ENCODE data around the gene MT1G.
"Not testable (repeated sequence)": the region's sequence is repeated elsewhere in the genome, so short reads cannot be mapped to it uniquely, and the experiment has no call there.

Gene MT1G

DNA sequence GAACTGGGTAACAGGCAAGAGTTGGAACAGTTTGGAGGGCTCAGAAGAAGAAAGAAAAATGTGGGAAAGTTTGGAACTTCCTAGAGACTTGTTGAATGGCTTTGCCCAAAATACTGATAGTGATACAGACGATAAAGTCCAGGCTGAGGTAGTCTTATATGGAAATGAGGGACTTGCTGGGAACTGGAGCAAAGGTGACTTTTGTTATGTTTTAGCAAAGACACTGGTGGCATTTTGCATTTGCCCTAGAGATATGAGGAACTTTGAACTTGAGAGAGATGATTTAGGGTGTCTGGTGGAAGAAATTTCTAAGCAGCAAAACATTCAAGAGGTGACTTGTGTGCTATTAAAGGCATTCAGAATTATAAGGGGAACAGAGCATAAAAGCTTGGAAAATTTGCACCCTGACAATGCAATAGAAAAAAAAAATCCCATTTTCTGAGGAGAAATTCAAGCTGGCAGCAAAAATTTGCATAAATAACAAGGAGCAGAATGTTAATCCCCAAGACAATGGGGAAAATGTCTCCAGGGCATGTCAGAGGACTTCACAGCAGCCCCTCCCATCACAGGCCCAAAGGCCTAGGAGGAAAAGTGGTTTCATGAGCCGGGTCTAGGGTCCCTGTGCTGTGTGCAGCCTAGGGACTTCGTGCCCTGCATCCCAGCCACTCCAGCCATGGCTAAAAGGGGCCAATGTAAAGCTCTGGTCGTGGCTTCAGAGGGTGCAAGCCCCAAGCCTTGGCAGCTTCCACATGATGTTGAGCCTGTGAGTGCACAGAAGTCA is 46.0 kb downstream of the MT1G start:
- DNase-seq (ENCODE audit: low read depth in 4 of 4, low spot score in 1 of 4) = not testable (repeated sequence)

DNA sequence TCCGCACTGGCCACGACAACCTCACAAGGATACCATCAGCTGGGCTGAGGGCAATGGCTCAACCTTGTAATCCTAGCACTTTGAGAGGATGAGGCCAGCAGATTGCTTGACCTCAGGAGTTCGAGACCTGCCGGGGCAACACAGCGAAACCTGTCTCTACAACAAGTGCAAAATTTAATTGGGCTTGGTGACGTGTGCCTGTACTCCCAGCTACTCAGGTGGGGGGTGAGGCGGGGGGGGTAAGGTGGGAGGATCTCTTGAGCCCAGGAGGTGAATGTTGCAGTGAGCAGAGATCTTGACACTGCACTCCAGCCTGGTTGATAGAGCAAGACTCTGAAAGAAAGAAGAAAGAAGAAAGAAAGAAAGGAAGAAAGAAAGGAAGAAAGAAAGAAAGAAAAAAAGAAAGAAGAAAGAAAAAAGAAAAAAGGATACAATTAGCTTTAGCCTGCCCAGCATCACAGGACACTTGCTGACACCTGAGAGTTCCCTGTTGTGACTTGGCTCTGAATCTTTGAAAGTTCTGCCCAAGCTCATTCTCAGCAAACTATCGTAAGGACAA is 47.4 kb downstream of the MT1G start:
- no peak for DNase-seq (ENCODE audit: low read depth in 4 of 4, low spot score in 1 of 4)

DNA sequence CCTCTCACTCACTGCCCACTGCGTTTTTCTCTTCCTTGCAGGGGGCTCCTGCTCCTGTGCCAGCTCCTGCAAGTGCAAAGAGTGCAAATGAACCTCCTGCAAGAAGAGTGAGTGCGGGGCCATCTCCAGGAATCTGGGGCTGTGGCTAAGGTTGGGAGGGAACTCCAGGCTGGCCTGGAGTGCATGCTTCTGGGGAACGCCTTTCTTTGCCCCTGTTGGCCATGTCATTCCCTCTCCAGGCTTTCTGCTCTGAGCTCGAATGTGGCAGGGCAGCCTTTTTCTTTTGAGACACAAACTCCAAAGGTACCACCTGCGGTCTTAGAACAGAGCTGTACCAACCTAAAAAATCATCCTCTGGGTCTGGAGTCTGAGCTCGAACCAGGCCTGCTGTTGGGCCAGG is 49.7 kb downstream of the MT1G start:
- no peak for DNase-seq (ENCODE audit: low read depth in 4 of 4, low spot score in 1 of 4)

DNA sequence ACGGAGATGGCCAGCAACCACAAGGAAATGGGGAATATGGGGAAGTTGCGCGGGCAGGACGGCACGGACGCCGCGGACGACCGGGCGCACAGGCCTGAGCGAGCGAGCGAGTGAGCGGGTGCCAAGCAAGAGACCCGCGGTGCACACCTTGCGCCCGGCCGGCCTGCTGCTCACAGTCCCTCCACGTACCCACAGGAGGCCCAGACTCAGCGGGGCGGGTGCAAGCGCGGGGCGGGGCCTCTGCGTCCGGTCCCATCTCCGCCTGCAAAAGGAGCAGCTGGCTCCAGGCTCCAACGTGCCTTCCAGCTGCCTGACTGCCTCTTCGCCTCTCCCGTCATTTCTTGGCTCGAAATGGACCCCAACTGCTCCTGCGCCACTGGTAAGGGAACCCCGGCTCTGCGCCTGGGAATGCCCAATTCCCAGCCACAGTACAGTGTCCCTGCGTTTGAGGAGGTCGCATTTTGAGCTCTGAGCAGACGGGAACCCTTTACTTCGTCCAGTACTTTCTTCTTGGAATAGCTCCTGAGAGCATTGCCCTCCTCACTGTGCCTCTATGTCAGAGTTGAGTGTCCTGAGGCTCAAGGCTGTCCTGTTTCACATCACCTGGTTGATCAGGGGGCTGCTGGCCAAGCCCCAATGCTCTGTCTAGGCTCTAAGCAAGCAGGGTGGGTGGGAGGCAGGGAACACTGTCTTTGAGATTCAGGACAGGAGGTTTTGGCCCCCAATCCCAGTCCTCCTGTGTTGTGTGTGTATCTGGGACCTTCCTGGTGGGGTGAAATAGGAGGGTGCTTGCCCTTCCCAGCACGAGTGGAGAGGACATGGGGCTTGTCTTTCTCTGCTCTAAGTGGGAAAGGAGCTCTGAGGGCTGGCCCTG is 50.4 kb downstream of the MT1G start:
- DNase-seq (ENCODE audit: low read depth in 4 of 4, low spot score in 1 of 4) = peak in 1 of 4 experiments; percentile 56

All from stimulated activated CD4-positive, alpha-beta T cell treated with anti-CD3 and anti-CD28 coated beads, Interleukin-1b, Interleukin-23, amount 100 ng/mL, for 24 hours (primary cell).